22Rv1 (cell line): ENCODE data around the gene CCDC170.
"Not testable (repeated sequence)": the region's sequence is repeated elsewhere in the genome, so short reads cannot be mapped to it uniquely, and the experiment has no call there.

ENCODE experiments used
- ZFX ChIP-seq: fragments of 450-650 bp; IDR thresholded peaks from 2 replicates; pipeline ENCODE4 v1.6.1; 2017; ENCODE audit warnings: antibody characterized with exemption, borderline replicate concordance
- TF ChIP-seq, protein P1 (sequence below): fragments of 450-650 bp; IDR thresholded peaks from 2 replicates; pipeline ENCODE4 v1.5.1; 2017; ENCODE audit warnings: mild to moderate bottlenecking

DNA sequence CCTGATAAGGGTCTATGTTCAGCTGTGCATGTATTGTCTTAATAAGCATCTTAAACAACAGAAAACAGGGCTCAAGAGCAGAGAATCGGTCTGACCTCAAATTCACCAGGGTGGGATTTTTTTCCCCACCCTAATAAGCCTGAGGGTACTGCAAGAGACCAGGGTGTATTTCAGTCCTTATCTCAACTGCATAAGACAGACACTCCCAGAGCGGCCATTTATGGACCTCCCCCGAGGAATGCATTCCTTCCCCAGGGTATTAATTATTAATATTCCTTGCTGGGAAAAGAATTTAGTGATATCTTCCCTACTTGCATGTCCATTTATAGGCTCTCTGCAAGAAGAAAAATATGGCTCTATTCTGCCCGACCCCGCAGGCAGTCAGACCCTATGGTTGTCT lies 25.2 kb downstream of the CCDC170 start:
- TF ChIP-seq, protein P1, sequence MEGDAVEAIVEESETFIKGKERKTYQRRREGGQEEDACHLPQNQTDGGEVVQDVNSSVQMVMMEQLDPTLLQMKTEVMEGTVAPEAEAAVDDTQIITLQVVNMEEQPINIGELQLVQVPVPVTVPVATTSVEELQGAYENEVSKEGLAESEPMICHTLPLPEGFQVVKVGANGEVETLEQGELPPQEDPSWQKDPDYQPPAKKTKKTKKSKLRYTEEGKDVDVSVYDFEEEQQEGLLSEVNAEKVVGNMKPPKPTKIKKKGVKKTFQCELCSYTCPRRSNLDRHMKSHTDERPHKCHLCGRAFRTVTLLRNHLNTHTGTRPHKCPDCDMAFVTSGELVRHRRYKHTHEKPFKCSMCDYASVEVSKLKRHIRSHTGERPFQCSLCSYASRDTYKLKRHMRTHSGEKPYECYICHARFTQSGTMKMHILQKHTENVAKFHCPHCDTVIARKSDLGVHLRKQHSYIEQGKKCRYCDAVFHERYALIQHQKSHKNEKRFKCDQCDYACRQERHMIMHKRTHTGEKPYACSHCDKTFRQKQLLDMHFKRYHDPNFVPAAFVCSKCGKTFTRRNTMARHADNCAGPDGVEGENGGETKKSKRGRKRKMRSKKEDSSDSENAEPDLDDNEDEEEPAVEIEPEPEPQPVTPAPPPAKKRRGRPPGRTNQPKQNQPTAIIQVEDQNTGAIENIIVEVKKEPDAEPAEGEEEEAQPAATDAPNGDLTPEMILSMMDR: not testable (repeated sequence)
- not testable (repeated sequence) for TF ChIP-seq ZFX
